HepG2 (cell line): ENCODE results near the gene TBC1D16. TPM values are rescaled to one million over a fixed set of nuclear protein-coding genes. Genes with fewer than 3 reads are reported as not detected.

Experiments used
- ELF3 ChIP-seq: IDR thresholded peaks from 2 replicates; pipeline ENCODE4 v1.6.1; 2016; ENCODE audit warnings: missing genetic modification reagents, missing compliant biosample characterization
- GABPA ChIP-seq, 2 experiments: IDR thresholded peaks; 2 replicates each; pipeline ENCODE4 v1.6.1; 2011 to 2016; ENCODE audit warnings: low read depth in 2 of 2, low read length in 1 of 2, missing biosample characterization in 1 of 2, missing genetic modification characterization in 1 of 2
- HNF1B ChIP-seq: sonication (generic); formaldehyde crosslinking; IDR thresholded peaks from 2 replicates; pipeline ENCODE4 v1.5.1; 2020; ENCODE audit warnings: mild to moderate bottlenecking, moderate library complexity, missing genetic modification reagents
- HNRNPL ChIP-seq: fragments of 200-400 bp; formaldehyde crosslinking; IDR thresholded peaks from 2 replicates; pipeline ENCODE4 v1.6.1; 2017; ENCODE audit warnings: mild to moderate bottlenecking, low read depth, low read length
- THYN1 ChIP-seq: sonication (generic); formaldehyde crosslinking; IDR thresholded peaks from 2 replicates; pipeline ENCODE4 v1.8.1; 2023; ENCODE audit warnings: low read depth, mild to moderate bottlenecking, moderate library complexity, missing genetic modification reagents, borderline replicate concordance
- ZNF230 ChIP-seq: sonication (generic); formaldehyde crosslinking; IDR thresholded peaks from 2 replicates; pipeline ENCODE4 v1.4.0; 2020; ENCODE audit warnings: mild to moderate bottlenecking, missing genetic modification reagents
- ZNF253 ChIP-seq: sonication (generic); formaldehyde crosslinking; IDR thresholded peaks from 2 replicates; pipeline ENCODE4 v1.8.0; 2022; ENCODE audit warnings: mild to moderate bottlenecking, missing genetic modification reagents, borderline replicate concordance
- ZNF263 ChIP-seq: sonication (generic); formaldehyde crosslinking; IDR thresholded peaks from 2 replicates; pipeline ENCODE4 v1.4.0; 2020; ENCODE audit warnings: missing genetic modification reagents
- ZNF296 ChIP-seq: sonication (generic); formaldehyde crosslinking; conservative IDR thresholded peaks from 2 replicates; pipeline ENCODE4 v1.5.0; 2020; ENCODE audit warnings: mild to moderate bottlenecking, missing genetic modification reagents
- ZNF674 ChIP-seq: sonication (generic); formaldehyde crosslinking; IDR thresholded peaks from 2 replicates; pipeline ENCODE4 v1.5.0; 2020; ENCODE audit warnings: low read depth, mild to moderate bottlenecking, missing genetic modification reagents
- ZNF678 ChIP-seq: sonication (generic); formaldehyde crosslinking; IDR thresholded peaks from 2 replicates; pipeline ENCODE4 v1.4.0; 2020; ENCODE audit warnings: mild to moderate bottlenecking, missing genetic modification reagents
- ZNF740 ChIP-seq: sonication (generic); formaldehyde crosslinking; IDR thresholded peaks from 2 replicates; pipeline ENCODE4 v1.4.0; 2020; ENCODE audit warnings: missing genetic modification reagents
- polyA plus RNA-seq, 8 experiments: library from polyadenylated mRNA; depleted of rRNA in 3 of 8; stranded (reverse) in 7 of 8; unstranded in 1 of 8; fragments of >200 nt; fragmentation: Illumina TruSeq in 4 of 8; extraction: Trizol in 4 of 8; gene quantifications; 2 replicates each; pipeline versions ENCODE4 v1.2.1 to v1.2.3, GENCODE V29; 2011 to 2016; ENCODE audit warnings: low read depth in 4 of 8, missing spikeins in 1 of 8, mixed read lengths in 1 of 8; ENCODE audit not compliant: insufficient read depth in 1 of 8
- total RNA-seq, 5 experiments: library from RNA; depleted of rRNA; stranded (reverse); fragments of >200 nt; fragmentation: Illumina TruSeq; extraction: Trizol; gene quantifications; 2 replicates each; pipeline ENCODE4 v1.2.3, GENCODE V29; 2016; ENCODE audit warnings: low read depth in 1 of 5
- TF ChIP-seq, protein P1 (sequence below): sonication (generic); formaldehyde crosslinking; IDR thresholded peaks from 2 replicates; pipeline ENCODE4 v1.8.1; 2023; ENCODE audit warnings: mild to moderate bottlenecking, moderate library complexity, missing genetic modification reagents
- TF ChIP-seq, protein P2 (sequence below): sonication (generic); formaldehyde crosslinking; IDR thresholded peaks from 2 replicates; pipeline ENCODE4 v1.4.0; 2020; ENCODE audit warnings: missing genetic modification reagents
- TF ChIP-seq, protein P3 (sequence below): sonication (generic); formaldehyde crosslinking; IDR thresholded peaks from 2 replicates; pipeline ENCODE4 v1.5.1; 2020; ENCODE audit warnings: mild to moderate bottlenecking, missing genetic modification reagents, borderline replicate concordance

Gene TBC1D16
- total and polyA plus RNA-seq, 2 of the 13 experiments (the other 11 are each of a cell fraction or from before 2014, with no cell fraction given): 14.9 to 24.9 TPM

DNA sequence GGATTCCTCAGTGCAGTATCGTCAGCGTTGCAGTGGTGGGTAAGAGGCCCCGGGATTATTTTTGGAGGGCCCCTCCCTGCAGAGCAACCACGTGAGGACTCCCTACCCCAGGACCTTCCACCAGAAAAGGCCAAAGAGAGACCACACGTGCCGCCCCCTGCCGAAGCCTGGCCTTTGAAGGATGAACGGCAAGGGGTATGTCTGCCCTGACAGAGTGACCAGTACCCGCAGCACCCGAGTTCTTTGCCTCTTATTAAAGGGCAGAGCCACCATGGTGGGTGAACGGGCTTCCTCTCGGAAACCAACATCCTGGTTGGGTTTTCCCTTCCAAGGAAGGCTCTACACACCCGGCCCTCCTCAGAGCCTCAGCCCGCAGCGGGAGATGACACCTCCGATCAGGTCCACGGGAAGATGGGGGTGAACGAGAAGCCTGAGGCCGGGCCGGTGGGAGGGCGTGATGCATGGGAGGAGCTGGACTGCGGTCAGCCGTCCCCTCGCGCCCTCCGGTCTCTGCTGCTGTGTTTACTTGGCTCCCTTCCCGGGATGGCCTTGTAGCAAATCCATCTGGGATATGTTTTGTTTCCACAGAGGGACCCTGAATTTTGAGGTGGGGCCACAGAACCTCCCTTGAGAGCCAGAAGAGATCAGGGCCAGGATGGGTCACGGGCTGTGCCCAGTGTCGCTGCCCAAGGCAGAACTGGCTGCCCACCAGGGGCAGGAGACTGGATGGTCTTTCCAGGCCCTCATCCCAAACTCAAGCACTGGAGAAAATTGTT, 49.1 kb downstream of the TBC1D16 start (continued):
- TF ChIP-seq HNF1B (CRISPR knock-in tag): peak; percentile 74
- TF ChIP-seq ZNF674 (CRISPR knock-in tag): no peak
- peak; percentile 83 for TF ChIP-seq ZNF263 (CRISPR knock-in tag)
- peak; percentile 27; the same call in 1 of the 2 replicates for TF ChIP-seq ZNF230 (CRISPR knock-in tag)
- TF ChIP-seq HNRNPL: peak; percentile 91
- TF ChIP-seq, protein P1, sequence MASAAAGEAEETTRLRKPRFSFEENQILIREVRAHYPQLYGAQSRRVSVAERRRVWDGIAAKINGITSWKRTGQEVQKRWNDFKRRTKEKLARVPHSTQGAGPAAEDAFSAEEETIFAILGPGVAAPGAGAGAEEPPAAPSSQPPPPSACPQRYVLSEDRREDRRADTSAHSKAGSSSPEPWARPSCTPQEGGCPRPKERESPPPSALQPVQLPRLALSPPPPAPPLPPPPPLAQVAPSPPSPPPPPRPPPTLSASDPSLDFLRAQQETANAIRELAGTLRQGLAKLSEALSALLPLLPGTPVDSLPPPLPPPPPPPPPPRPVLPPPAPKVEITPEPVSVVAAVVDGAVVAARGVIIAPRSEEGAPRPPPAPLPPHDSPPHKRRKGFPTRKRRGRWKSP: peak; percentile 83
- TF ChIP-seq, protein P2, sequence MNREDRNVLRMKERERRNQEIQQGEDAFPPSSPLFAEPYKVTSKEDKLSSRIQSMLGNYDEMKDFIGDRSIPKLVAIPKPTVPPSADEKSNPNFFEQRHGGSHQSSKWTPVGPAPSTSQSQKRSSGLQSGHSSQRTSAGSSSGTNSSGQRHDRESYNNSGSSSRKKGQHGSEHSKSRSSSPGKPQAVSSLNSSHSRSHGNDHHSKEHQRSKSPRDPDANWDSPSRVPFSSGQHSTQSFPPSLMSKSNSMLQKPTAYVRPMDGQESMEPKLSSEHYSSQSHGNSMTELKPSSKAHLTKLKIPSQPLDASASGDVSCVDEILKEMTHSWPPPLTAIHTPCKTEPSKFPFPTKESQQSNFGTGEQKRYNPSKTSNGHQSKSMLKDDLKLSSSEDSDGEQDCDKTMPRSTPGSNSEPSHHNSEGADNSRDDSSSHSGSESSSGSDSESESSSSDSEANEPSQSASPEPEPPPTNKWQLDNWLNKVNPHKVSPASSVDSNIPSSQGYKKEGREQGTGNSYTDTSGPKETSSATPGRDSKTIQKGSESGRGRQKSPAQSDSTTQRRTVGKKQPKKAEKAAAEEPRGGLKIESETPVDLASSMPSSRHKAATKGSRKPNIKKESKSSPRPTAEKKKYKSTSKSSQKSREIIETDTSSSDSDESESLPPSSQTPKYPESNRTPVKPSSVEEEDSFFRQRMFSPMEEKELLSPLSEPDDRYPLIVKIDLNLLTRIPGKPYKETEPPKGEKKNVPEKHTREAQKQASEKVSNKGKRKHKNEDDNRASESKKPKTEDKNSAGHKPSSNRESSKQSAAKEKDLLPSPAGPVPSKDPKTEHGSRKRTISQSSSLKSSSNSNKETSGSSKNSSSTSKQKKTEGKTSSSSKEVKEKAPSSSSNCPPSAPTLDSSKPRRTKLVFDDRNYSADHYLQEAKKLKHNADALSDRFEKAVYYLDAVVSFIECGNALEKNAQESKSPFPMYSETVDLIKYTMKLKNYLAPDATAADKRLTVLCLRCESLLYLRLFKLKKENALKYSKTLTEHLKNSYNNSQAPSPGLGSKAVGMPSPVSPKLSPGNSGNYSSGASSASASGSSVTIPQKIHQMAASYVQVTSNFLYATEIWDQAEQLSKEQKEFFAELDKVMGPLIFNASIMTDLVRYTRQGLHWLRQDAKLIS (CRISPR knock-in tag): no peak
- no peak for TF ChIP-seq ZNF253
- TF ChIP-seq ZNF678 (CRISPR knock-in tag): peak; percentile 84; the same call in 1 of the 2 replicates
- TF ChIP-seq ZNF740 (CRISPR knock-in tag): 0 out of 2 replicates have a peak, but pooled peaks have one; percentile 79
- no peak for TF ChIP-seq THYN1 (CRISPR knock-in tag)
- peak; percentile 73; the same call in 1 of the 2 replicates for TF ChIP-seq ELF3 (CRISPR knock-in tag)
- TF ChIP-seq, protein P3, sequence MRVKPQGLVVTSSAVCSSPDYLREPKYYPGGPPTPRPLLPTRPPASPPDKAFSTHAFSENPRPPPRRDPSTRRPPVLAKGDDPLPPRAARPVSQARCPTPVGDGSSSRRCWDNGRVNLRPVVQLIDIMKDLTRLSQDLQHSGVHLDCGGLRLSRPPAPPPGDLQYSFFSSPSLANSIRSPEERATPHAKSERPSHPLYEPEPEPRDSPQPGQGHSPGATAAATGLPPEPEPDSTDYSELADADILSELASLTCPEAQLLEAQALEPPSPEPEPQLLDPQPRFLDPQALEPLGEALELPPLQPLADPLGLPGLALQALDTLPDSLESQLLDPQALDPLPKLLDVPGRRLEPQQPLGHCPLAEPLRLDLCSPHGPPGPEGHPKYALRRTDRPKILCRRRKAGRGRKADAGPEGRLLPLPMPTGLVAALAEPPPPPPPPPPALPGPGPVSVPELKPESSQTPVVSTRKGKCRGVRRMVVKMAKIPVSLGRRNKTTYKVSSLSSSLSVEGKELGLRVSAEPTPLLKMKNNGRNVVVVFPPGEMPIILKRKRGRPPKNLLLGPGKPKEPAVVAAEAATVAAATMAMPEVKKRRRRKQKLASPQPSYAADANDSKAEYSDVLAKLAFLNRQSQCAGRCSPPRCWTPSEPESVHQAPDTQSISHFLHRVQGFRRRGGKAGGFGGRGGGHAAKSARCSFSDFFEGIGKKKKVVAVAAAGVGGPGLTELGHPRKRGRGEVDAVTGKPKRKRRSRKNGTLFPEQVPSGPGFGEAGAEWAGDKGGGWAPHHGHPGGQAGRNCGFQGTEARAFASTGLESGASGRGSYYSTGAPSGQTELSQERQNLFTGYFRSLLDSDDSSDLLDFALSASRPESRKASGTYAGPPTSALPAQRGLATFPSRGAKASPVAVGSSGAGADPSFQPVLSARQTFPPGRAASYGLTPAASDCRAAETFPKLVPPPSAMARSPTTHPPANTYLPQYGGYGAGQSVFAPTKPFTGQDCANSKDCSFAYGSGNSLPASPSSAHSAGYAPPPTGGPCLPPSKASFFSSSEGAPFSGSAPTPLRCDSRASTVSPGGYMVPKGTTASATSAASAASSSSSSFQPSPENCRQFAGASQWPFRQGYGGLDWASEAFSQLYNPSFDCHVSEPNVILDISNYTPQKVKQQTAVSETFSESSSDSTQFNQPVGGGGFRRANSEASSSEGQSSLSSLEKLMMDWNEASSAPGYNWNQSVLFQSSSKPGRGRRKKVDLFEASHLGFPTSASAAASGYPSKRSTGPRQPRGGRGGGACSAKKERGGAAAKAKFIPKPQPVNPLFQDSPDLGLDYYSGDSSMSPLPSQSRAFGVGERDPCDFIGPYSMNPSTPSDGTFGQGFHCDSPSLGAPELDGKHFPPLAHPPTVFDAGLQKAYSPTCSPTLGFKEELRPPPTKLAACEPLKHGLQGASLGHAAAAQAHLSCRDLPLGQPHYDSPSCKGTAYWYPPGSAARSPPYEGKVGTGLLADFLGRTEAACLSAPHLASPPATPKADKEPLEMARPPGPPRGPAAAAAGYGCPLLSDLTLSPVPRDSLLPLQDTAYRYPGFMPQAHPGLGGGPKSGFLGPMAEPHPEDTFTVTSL (CRISPR knock-in tag): peak; percentile 18; the same call in 1 of the 2 replicates
- no peak for TF ChIP-seq GABPA (IDR thresholded peaks at IDR 0.05; ENCODE audit: low read depth, low read length)
- peak; percentile 43; the same call in 1 of the 2 replicates for TF ChIP-seq GABPA (CRISPR knock-in tag; IDR thresholded peaks at IDR 0.05; ENCODE audit: low read depth)
- peak; percentile 87 for TF ChIP-seq ZNF296
